NCI-H1694 (cell line): Measurements from ENCODE around the gene PYDC1.
"Not testable (repeated sequence)": the region's sequence is repeated elsewhere in the genome, so short reads cannot be mapped to it uniquely, and the experiment has no call there.

Experiments used
- DNase-seq: peaks from one replicate; lab custom pipeline; 2025; lab: John Stamatoyannopoulos, UW

PYDC1 gene

DNA sequence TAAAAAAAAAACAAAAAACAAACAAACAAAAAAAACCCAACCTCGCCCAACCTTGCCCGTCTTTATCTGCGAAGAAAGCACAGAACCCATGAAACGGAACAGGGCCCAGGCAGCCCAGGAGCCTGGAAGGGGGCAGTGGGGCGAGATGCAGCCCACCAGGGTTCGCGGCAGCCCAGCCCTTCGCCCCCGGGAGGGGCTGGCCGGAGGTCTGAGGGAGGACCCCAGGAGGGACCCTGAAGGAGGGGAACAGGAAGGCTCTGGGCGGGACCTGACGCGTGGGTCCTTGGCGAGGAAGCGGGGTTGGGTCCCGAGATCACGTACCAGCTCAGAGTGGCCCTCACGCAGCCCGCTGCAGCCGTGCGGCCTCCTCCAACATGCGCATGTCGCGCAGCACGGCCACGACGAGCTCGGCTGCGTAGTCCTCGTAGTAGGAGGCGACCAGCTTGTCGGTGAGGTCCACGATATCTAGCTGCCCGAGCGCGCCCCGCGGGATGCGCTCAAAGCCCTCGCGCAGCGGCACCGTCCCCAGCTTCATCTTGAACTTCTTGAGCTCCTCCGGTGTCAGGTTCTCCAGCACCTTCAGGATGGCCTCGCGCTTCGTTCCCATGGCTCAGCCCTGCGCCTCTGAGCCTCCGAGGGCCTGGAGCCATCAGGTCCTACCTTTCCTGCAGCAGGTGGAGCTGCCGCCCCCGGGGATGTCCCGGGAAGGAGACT lies at the start of gene PYDC1:
PYDC1 (minus strand) TSS at position 714 of the 714 bp plus-strand sequence; CDS start at position 607, 107 bp downstream.
- no peak for DNase-seq

DNA sequence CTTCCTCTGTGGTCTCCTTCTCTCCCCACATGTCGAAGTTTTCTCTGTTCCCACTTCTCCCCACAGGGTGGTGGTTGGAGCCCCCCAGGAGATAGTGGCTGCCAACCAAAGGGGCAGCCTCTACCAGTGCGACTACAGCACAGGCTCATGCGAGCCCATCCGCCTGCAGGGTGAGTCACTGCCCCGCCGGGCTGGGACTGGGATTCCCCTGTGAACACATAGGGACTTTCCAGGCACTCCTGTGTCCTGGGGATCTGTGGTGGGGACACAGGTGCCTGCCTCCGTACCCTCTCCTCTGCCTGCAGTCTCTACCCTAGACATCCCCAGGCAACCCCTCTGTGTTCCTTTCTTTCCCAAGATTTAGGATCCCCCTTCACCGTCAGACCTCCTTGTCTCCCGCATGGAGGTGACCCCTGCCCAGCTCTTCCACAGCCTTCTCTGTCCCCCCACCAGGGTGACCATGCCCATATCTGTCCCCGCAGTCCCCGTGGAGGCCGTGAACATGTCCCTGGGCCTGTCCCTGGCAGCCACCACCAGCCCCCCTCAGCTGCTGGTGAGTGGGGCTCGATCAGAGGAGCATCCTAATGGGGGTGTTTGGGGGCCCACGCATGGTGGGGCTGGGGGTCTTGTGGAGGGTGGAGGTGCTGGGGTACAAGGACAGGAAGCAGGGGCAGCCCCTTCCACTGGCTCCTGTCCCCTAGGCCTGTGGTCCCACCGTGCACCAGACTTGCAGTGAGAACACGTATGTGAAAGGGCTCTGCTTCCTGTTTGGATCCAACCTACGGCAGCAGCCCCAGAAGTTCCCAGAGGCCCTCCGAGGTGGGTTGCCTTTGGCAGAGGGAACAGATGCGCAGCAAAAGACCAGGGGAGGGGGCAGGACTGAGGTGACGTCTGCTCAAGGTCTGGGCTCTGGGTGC lies 48.7 kb upstream of the PYDC1 start:
- no peak for DNase-seq

DNA sequence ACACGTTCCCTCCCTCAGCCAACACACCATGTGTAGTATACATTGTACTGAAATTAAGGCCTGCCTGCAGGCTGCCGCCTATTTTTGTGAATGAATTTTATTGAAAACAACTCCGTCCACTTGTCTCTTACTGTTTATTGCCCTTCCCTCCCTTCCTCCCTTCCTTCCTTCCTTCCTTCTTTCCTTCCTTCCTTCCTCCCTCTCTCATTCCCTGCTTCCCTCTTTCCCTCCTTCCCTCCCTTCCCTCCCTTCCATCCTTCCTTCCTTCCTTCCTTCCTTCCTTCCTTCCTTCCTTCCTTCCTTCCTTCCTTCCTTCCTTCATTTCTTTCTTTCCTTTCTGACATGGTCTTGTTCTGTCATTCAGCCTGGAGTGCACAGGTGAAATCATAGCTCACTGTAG lies 45.1 kb upstream of the PYDC1 start:
- no peak for DNase-seq

- no peak for DNase-seq
Observed at GRCh38 chr16:31260136-31260931, 43.4 kb upstream of the PYDC1 start.

GRCh38 chr16:31258366-31258765 lies 41.4 kb upstream of the PYDC1 start:
- no peak for DNase-seq

DNA sequence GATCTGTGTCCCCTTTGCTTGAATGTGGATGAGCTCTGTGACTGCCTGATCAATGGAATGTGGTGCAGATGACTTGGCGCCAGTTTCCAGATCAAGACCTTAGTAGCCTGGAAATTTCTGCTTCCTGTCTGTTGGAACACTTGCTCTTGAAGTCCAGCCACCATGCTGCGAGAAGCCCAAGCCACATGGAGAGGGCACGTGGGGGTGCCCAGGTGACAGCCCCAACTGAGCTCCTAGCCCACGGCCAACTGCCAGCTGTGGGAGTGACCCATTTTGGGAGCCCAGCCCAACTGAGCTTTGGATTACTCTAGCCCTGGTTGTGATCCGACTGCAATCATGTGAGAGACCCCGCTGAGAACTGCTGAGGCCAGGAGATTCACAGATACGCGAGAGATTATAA lies 39.5 kb upstream of the PYDC1 start:
- no peak for DNase-seq

DNA sequence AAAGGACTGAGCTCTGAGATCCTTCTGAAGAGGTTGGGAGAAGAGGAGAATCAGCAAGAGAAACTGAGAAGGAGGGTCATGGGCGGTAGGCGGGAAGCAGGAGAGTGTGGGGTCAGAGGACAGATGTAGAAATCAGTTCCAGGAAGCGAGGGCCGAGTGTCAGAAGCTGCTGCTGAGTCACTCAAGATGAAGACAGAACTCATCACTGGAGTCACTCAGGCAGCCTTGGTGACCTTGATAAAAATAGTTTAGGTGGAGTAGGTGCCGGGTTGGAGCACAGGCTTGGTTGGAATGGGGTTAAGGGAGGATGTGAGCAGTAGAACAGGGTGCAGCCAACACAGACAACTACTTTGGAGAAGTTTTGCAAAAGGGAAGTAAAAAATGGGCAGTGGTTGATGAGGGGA lies 36.7 kb upstream of the PYDC1 start:
- DNase-seq = no peak

GRCh38 chr16:31251435-31251834 lies 34.5 kb upstream of the PYDC1 start:
- DNase-seq = no peak

DNA sequence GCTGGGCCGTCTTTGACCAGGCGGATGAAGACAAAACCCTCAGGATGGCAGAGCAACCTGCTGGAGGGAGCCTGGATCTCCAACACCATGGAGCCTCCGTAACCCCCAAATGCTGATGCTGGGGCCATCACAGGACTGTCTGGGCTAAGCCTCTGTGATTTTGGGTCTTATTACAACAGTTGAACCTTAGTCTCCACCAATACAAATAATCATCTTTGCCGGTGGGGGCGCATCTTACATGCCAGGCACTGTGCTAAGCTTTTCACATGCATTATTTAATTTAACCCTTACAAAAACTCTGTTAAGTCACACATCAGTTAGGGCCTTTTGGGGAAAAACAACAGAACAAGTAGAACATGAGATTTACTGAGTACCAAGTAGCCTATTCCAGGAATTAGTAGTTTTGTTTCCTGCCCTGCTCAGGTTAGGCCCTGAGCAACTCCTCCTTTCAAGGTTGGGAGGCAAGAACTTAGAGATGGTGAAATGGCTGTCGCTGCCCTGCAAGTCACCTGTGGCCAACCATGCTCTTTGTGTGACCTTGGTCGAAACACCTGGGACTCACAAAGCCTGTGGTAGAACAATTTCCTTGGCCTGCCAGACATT lies 33.9 kb upstream of the PYDC1 start:
- DNase-seq = no peak

- no peak for DNase-seq
Observed at GRCh38 chr16:31248344-31248743, 31.4 kb upstream of the PYDC1 start.

DNA sequence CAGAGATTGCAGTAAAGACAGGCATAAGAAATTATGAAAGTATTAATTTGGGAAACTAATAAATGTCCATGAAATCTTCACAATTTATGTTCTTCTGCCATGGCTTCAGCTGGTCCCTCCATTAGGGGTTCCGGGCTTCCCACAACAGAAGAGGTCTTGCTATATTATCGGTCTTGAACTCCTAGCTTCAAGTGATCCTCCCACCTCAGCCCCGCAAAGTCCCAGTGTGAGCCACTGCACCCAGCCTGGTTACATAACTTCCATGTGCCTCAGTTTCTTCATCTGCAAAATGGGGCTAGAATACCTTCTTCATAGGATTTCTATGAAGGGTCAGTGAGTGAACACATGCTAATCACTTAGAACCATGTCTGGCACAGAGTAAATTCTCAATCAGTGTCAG lies 29.4 kb upstream of the PYDC1 start:
- DNase-seq = no peak

- not testable (repeated sequence) for DNase-seq
Observed at GRCh38 chr16:31245598-31245997, 28.7 kb upstream of the PYDC1 start.

DNA sequence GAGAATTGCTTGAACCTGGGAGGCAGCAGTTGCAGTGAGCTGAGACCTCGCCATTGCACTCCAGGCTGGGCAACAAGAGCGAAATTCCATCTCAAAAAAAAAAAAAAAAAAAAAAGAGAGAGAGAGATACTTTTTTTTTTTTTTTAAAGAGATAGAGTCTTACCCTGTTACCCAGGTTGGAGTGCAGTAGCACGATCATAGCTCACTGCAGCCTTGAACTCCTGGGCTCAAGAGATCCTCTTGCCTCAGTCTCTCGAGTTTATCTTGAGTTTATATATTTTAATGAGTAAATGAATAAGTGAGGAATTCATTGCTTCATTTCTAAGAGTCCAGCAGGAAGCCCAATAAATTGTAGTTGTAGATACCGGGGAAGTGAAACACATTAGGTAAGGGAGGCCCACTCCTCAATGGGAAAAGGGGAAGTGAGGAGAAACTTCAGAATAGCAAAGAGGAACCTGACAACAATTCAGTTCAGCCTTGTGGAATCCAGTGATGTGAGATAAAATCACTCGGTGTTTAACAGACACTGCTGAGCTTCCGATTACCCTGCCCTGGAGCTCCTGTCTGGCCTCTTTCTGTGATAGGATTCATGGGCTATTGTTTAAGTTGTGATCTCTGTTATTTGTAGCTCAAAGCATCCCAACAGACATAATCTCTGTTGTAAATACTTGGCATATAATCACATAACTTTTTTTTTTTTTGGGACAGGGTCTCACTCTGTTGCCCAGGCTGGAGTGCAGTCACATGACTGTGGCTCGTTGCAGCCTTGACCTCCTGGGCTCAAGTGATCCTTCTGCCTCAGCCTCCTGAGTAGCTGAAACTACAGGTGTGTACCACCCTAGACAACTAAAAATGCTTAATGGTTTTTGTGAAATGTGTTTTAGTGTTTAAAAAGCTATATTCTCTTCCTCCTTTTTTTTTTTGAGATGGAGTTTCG lies 27.1 kb upstream of the PYDC1 start:
- no peak for DNase-seq

DNA sequence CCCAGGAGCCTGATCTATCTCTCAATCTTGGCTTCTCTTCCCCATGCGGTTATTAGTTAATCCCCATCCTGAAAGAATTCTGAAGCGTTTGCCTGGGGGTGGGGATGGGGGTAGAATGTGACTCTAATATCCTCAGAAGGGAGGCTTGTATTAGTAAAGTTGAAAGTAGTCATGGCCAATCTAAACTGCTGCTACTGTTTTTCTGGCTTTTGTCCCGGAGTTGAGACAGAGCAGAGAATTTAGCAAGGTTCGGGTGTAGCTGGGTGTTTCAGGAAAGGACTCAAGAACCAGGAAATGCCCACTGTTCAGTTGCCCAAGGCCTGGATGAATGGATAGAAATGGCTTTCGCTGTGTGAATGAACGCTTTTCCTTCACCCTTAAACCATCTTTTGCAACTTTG lies 25.3 kb upstream of the PYDC1 start:
- DNase-seq = no peak

GRCh38 chr16:31238041-31238440 lies 21.1 kb upstream of the PYDC1 start:
- no peak for DNase-seq

DNA sequence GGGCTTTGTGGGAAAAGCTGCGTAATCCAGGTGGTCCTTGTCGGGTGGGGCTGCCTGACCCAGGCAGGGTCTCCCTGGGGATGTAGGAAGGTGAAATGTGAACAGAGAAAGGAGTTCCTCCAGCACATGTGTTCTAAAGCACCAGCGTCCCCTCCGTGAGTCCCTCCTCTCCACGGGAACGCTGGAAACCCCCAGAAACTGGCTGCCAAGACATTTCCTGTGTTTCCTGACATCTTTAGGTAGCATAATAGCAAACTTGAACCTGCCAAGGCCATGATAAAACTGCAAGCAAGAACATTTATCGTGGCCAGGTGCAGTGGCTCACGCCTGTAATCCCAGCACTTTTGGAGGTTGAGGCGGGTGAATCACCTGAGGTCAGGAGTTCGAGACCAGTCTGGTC lies 12.6 kb upstream of the PYDC1 start:
- no peak for DNase-seq

GRCh38 chr16:31228206-31228605 lies 11.3 kb upstream of the PYDC1 start:
- DNase-seq = no peak

GRCh38 chr16:31225193-31225592 lies 8.3 kb upstream of the PYDC1 start:
- DNase-seq = no peak

DNA sequence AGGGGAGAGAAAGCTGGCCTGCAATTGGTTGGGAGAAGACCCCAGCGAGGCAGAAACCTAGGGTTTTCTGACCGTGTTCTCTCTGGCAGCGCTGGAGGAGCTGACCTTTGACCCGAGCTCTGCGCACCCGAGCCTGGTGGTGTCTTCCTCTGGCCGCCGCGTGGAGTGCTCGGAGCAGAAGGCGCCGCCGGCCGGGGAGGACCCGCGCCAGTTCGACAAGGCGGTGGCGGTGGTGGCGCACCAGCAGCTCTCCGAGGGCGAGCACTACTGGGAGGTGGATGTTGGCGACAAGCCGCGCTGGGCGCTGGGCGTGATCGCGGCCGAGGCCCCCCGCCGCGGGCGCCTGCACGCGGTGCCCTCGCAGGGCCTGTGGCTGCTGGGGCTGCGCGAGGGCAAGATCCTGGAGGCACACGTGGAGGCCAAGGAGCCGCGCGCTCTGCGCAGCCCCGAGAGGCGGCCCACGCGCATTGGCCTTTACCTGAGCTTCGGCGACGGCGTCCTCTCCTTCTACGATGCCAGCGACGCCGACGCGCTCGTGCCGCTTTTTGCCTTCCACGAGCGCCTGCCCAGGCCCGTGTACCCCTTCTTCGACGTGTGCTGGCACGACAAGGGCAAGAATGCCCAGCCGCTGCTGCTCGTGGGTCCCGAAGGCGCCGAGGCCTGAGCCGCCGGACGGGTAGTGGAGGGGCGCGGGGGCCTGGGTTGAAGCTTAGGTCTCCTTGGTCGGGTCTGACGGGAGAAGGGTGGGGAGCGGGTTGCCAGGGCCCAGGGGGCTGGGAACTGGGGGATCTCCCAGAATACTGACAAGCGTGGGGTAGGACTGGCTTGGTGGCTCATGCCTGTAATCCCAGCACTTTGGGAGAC lies 7.4 kb upstream of the PYDC1 start:
- DNase-seq = no peak

DNA sequence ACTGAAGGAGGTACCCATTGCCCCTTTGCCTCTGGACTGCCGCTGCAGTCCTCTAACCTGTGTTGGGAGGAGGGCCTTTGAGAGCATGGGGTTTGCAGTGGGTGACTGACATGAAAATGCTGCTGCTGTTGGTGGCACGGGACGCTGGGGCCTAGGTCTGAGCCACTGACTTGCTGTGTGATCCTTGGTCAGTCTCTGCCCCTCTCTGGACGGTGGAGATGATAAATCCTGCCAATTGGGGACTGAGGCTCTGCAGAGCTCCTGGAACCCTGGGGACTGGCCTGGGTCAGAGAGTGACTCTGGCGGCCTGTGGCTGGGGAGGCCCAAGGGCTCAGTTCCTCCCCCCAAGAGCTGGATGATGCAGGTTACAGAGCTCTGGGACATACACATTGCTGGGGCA lies 6.1 kb upstream of the PYDC1 start:
- DNase-seq = no peak
